VCaP (cell line): ENCODE results near the gene KTI12.

ENCODE experiments used
- H3K27ac ChIP-seq: fragments of 450-650 bp; 2 replicates; pipeline ENCODE4 v1.5.1; 2017
- TF ChIP-seq, protein P1 (sequence below): fragments of 450-650 bp; conservative IDR thresholded peaks from 2 replicates; pipeline ENCODE4 v1.5.1; 2017; ENCODE audit warnings: mild to moderate bottlenecking, moderate library complexity

The KTI12 gene

DNA sequence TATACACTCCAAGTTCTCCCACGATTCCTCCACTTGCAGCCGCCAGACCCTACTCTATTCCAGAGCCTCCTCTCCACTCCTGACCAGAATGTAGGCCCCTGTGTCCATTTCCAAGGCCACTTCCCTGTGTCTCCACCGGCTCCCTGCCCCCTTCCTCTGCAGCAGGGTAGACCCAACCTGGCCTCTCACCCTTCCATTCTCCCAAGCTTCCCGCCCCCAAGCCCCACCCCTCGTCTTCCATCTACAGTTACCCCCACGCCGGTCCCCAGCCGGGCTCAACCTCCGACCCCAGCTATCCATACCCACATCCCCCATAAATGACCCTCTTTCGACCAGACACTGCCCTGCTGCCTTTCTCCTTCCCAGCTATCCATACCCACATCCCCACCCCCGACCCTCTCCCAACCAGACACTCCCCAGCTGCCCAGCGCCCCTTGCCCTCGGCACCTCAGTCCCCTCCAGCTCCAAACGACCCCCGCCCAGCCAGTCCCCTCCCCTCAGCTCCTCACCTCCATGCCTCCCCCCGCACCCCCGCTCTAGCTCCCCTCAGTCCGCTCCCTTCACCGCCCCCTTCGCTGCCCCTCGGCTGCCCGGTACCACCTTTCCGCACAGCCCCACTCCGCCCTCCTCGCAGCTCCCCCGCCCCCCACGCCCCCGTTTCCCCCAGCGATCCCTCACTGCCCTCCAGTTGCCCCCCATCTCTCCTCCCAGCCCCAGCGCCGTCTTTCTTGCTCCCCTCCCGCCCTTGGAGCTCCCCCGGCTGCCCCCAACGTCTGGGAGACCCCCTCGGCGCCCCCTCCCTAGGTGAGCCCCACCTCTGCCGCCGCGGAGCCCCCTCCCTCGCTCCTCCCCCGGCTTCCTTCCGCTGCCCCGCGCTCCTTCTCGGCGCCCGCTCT is 43.8 kb downstream of the KTI12 start:
- TF ChIP-seq, protein P1, sequence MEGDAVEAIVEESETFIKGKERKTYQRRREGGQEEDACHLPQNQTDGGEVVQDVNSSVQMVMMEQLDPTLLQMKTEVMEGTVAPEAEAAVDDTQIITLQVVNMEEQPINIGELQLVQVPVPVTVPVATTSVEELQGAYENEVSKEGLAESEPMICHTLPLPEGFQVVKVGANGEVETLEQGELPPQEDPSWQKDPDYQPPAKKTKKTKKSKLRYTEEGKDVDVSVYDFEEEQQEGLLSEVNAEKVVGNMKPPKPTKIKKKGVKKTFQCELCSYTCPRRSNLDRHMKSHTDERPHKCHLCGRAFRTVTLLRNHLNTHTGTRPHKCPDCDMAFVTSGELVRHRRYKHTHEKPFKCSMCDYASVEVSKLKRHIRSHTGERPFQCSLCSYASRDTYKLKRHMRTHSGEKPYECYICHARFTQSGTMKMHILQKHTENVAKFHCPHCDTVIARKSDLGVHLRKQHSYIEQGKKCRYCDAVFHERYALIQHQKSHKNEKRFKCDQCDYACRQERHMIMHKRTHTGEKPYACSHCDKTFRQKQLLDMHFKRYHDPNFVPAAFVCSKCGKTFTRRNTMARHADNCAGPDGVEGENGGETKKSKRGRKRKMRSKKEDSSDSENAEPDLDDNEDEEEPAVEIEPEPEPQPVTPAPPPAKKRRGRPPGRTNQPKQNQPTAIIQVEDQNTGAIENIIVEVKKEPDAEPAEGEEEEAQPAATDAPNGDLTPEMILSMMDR, result no peak
- peak overlapping the region; percentile 78 for H3K27ac ChIP-seq

DNA sequence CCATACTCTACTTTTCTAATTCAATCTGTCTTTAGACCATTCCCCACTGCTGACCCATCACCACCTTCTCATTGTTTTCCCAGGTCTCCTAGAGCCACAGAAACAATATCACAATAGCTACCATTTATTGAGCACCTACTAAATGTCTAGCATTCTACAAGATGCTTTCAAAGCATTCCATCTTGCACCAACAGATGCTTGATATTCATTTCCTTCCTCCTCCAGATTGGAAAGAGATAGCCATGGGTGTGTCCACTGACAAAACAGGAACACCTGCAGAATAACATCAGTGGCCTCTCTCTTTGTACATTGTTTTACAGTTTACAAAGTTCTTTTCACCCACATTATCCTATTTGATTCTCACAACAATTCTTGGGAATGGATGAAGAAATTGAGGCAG is 45.4 kb downstream of the KTI12 start:
- TF ChIP-seq, protein P1, result no peak
- H3K27ac ChIP-seq, result no peak overlapping the region

DNA sequence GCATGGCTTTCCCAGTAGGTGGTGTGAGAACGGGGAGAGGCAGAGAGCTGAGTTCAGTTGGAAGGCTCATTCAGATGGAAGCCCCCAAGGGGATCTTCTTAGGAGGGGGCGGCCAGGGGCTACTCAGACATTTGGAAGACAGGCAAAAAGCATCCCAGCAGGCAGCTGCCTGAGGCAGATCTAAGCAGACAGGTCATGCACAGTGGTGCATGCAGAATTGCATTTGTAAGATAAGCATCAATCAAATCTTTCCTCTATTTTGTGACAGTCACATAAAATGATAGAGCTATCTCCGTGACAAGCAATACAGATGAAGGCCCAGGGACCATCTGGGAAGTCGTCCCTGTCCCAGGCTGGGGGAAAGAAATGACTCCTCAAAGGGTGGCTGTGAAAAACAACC is 46.9 kb downstream of the KTI12 start:
- no peak overlapping the region for H3K27ac ChIP-seq
- TF ChIP-seq, protein P1, result no peak

DNA sequence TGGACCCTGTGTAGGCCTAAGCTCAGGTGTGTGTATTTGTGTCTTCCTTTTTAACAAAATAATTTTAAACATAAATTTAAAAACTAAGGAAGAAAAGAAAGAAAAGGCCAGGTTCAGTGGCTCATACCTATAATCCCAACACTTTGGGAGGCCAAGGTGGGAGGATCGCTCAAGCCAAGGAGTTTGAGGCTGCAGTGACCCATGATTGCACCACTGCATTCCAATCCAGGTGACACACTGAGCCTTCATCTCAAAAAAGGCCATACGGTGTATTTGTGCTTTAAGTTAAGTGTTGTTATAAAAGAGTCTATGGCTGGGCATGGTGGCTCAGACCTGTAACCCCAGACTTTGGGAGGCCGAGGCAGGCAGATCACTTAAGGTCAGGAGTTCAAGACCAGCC is 51.4 kb downstream of the KTI12 start:
- no peak overlapping the region for H3K27ac ChIP-seq
- TF ChIP-seq, protein P1, result no peak
